GM12878 (cell line): ENCODE measurements around the gene FOXP1. TPM values are rescaled to one million over a fixed set of nuclear protein-coding genes. Genes with fewer than 3 reads are reported as not detected.
"Not testable (repeated sequence)": the region's sequence is repeated elsewhere in the genome, so short reads cannot be mapped to it uniquely, and the experiment has no call there.

Experiments
- ATAC-seq: fragments of 200-7000 bp; cut with Tn5 transposase; 3 replicates; pipeline ENCODE4 v1.9.1; 2020; ENCODE audit warnings: mild to moderate bottlenecking, moderate library complexity
- BruUV-seq: library from RNA; stranded (reverse); fragments of 400-500 nt; replicated peaks from 2 replicates; lab custom pipeline; 2021; lab: Mats Ljungman, UMichigan
- CTCF ChIA-PET: fragments of 300-600 bp; sonication (Branson Sonifier 250); formaldehyde crosslinking; extraction: SDS; loops from one replicate; lab custom pipeline; 2021; ENCODE audit warnings: inconsistent platforms; lab: Yijun Ruan, JAX
- POLR2A ChIA-PET: fragments of 350-600 bp; formaldehyde crosslinking; extraction: SDS; loops from one replicate; lab custom pipeline; 2021; ENCODE audit warnings: inconsistent platforms; lab: Charles Lee
- RAD21 ChIA-PET: fragments of 300-600 bp; sonication (Branson Sonifier 250); formaldehyde crosslinking; loops from one replicate; lab custom pipeline; 2023; ENCODE audit warnings: antibody characterized with exemption; ENCODE audit not compliant: unreplicated experiment; lab: Charles Lee
- SMC1A ChIA-PET: fragments of 300-600 bp; sonication (Branson Sonifier 250); formaldehyde crosslinking; loops from one replicate; lab custom pipeline; 2023; ENCODE audit not compliant: unreplicated experiment, uncharacterized antibody; lab: Charles Lee
- DNase-seq: peaks from one replicate; pipeline ENCODE4 v3.0.0-alpha.2; 2011; ENCODE audit warnings: low read depth, low spot score
- FAIRE-seq: peaks from 3 replicates; lab custom pipeline; 2011; peaks lifted over from hg19 to GRCh38; lab: Jason Lieb, UNC
- H2AFZ ChIP-seq: 2 replicates; pipeline ENCODE4 v1.6.0; 2011; ENCODE audit warnings: low read depth, low read length, control low read depth; ENCODE audit not compliant: control insufficient read depth
- H3K27ac ChIP-seq: 2 replicates; pipeline ENCODE4 v1.5.1; 2011; ENCODE audit warnings: control low read depth; ENCODE audit not compliant: control insufficient read depth, insufficient read depth
- H3K27me3 ChIP-seq, 2 experiments: replicated peaks in 1 of 2; 2 replicates each; pipeline versions ENCODE4 v1.6.0 to v1.6.1; 2011; ENCODE audit warnings: low read length in 1 of 2; ENCODE audit not compliant: control insufficient read depth in 2 of 2, insufficient read depth in 2 of 2
- H3K36me3 ChIP-seq, 2 experiments: 2 replicates each; pipeline ENCODE4 v1.5.1; 2011; ENCODE audit warnings: low read length in 1 of 2; ENCODE audit not compliant: control insufficient read depth in 2 of 2, insufficient read depth in 2 of 2
- H3K4me1 ChIP-seq: 2 replicates; pipeline ENCODE4 v1.6.1; 2011; ENCODE audit warnings: mild to moderate bottlenecking, low read length, moderate library complexity, mixed read lengths; ENCODE audit not compliant: control insufficient read depth, insufficient read depth
- H3K4me2 ChIP-seq: 2 replicates; pipeline ENCODE4 v1.6.0; 2011; ENCODE audit warnings: control low read depth; ENCODE audit not compliant: control insufficient read depth, insufficient read depth
- H3K4me3 ChIP-seq: fragments of 200-600 bp; sonication (generic); 2 replicates; pipeline ENCODE4 v1.5.1; 2016
- H3K79me2 ChIP-seq: 2 replicates; pipeline ENCODE4 v1.6.0; 2011; ENCODE audit warnings: low read length; ENCODE audit not compliant: control insufficient read depth, insufficient read depth
- H3K9ac ChIP-seq: 2 replicates; pipeline ENCODE4 v1.8.0; 2011; ENCODE audit warnings: low read length, control low read depth, mixed read lengths; ENCODE audit not compliant: control insufficient read depth, insufficient read depth
- H3K9me3 ChIP-seq: replicated peaks from 3 replicates; pipeline ENCODE4 v1.5.1; 2011; ENCODE audit warnings: mild to moderate bottlenecking, low read length; ENCODE audit not compliant: control insufficient read depth, insufficient read depth
- H4K20me1 ChIP-seq: 2 replicates; pipeline ENCODE4 v1.6.0; 2011; ENCODE audit not compliant: control insufficient read depth, insufficient read depth
- JUNB ChIP-seq: IDR thresholded peaks from 2 replicates; pipeline ENCODE4 v1.6.1; 2016; ENCODE audit warnings: antibody characterized with exemption, mild to moderate bottlenecking
- POLR2AphosphoS5 ChIP-seq: IDR thresholded peaks from 2 replicates; pipeline ENCODE4 v1.6.1; 2011; ENCODE audit warnings: mild to moderate bottlenecking, low read length, inconsistent platforms
- SREBF2 ChIP-seq: IDR thresholded peaks from 2 replicates; pipeline ENCODE4 v1.6.1; 2012; ENCODE audit warnings: mild to moderate bottlenecking, low read length
- WRNIP1 ChIP-seq: IDR thresholded peaks from 2 replicates; pipeline ENCODE4 v1.6.1; 2011; ENCODE audit warnings: low read depth, low read length, improper control_type of control experiment, borderline replicate concordance
- WGBS: methylation state at CpG from one replicate; pipeline ENCODE4 v1.1.6; 2016; ENCODE audit warnings: low lambda C conversion rate; ENCODE audit not compliant: insufficient replicate concordance, insufficient coverage; ENCODE audit errors: missing lambda C conversion rate; 5-methylcytosine and 5-hydroxymethylcytosine counted together
- in situ Hi-C: fragments of 300-500 bp; cut with MboI; formaldehyde crosslinking; loops from 9 replicates; pipeline ENCODE4 v1.14.3; 2018; ENCODE audit warnings: mixed read lengths
- intact Hi-C: fragments of 100-400 bp; cut with micrococcal nuclease; formaldehyde crosslinking; loops from one replicate; pipeline ENCODE4 v1.14.2; 2022; ENCODE audit not compliant: unreplicated experiment
- polyA plus RNA-seq, 11 experiments: library from polyadenylated mRNA; depleted of rRNA in 4 of 11; unstranded in 6 of 11; stranded (reverse) in 5 of 11; fragments of >200 nt; fragmentation: Nextera tagmentation in 4 of 11; fragmentation: Illumina TruSeq in 1 of 11; extraction: Ambion mirVana in 4 of 11; extraction: Trizol in 1 of 11; gene quantifications; 1 replicate in 1 of 11; 2 replicates in 10 of 11; pipeline versions ENCODE4 v1.2.1 to v1.2.3, GENCODE V29; 2011 to 2016; ENCODE audit warnings: inconsistent platforms in 2 of 11, missing spikeins in 2 of 11, low read depth in 1 of 11
- total RNA-seq, 4 experiments: library from RNA; depleted of rRNA in 3 of 4; stranded (reverse); fragments of >200 nt in 3 of 4; fragmentation: Illumina TruSeq in 1 of 4; extraction: Trizol in 1 of 4; gene quantifications; 2 replicates each; pipeline versions ENCODE4 v1.2.1 to v1.2.3, GENCODE V29; 2013 to 2021
- TF ChIP-seq, protein P1 (sequence below): fragments of 150-350 bp; IDR thresholded peaks from 2 replicates; pipeline ENCODE4 v1.6.1; 2016; ENCODE audit warnings: low read depth, low read length
- TF ChIP-seq, protein P2 (sequence below): fragments of 450-650 bp; IDR thresholded peaks from 2 replicates; pipeline ENCODE4 v1.6.1; 2017; ENCODE audit warnings: mild to moderate bottlenecking

Gene FOXP1
- total and polyA plus RNA-seq, 10 of the 15 experiments (the other 5 are each of a cell fraction or from before 2014, with no cell fraction given): 0.05 to 1.6 (median 0.20) TPM; not detected in 1

GRCh38 chr3:71528816-71529215 is 54.7 kb downstream of the FOXP1 start (continued):
- TF ChIP-seq, protein P1, sequence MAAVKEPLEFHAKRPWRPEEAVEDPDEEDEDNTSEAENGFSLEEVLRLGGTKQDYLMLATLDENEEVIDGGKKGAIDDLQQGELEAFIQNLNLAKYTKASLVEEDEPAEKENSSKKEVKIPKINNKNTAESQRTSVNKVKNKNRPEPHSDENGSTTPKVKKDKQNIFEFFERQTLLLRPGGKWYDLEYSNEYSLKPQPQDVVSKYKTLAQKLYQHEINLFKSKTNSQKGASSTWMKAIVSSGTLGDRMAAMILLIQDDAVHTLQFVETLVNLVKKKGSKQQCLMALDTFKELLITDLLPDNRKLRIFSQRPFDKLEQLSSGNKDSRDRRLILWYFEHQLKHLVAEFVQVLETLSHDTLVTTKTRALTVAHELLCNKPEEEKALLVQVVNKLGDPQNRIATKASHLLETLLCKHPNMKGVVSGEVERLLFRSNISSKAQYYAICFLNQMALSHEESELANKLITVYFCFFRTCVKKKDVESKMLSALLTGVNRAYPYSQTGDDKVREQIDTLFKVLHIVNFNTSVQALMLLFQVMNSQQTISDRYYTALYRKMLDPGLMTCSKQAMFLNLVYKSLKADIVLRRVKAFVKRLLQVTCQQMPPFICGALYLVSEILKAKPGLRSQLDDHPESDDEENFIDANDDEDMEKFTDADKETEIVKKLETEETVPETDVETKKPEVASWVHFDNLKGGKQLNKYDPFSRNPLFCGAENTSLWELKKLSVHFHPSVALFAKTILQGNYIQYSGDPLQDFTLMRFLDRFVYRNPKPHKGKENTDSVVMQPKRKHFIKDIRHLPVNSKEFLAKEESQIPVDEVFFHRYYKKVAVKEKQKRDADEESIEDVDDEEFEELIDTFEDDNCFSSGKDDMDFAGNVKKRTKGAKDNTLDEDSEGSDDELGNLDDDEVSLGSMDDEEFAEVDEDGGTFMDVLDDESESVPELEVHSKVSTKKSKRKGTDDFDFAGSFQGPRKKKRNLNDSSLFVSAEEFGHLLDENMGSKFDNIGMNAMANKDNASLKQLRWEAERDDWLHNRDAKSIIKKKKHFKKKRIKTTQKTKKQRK: no peak
- no peak for TF ChIP-seq SREBF2
- TF ChIP-seq, protein P2, sequence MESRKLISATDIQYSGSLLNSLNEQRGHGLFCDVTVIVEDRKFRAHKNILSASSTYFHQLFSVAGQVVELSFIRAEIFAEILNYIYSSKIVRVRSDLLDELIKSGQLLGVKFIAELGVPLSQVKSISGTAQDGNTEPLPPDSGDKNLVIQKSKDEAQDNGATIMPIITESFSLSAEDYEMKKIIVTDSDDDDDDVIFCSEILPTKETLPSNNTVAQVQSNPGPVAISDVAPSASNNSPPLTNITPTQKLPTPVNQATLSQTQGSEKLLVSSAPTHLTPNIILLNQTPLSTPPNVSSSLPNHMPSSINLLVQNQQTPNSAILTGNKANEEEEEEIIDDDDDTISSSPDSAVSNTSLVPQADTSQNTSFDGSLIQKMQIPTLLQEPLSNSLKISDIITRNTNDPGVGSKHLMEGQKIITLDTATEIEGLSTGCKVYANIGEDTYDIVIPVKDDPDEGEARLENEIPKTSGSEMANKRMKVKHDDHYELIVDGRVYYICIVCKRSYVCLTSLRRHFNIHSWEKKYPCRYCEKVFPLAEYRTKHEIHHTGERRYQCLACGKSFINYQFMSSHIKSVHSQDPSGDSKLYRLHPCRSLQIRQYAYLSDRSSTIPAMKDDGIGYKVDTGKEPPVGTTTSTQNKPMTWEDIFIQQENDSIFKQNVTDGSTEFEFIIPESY: no peak
- no peak for TF ChIP-seq POLR2AphosphoS5
- no peak for TF ChIP-seq JUNB
- no peak for TF ChIP-seq WRNIP1

- FAIRE-seq, BruUV-seq, H3K4me2 ChIP-seq, H3K4me1 ChIP-seq, RAD21 ChIA-PET, H3K27me3 ChIP-seq, H3K4me3 ChIP-seq, in situ Hi-C loops, POLR2A ChIA-PET, H2AFZ ChIP-seq, ATAC-seq, H3K9ac ChIP-seq, H3K79me2 ChIP-seq, SMC1A ChIA-PET, CTCF ChIA-PET, DNase-seq, H3K9me3 ChIP-seq, H3K27ac ChIP-seq, intact Hi-C loops, H3K36me3 ChIP-seq, H4K20me1 ChIP-seq: not testable (repeated sequence)
- WGBS: 40% methylated on average over 9 of the region's 9 CpGs
These were observed 57.1 kb downstream of the FOXP1 start for GRCh38 chr3:71526448-71526847.
